ENCODE results near the gene PTBP2.

DNA sequence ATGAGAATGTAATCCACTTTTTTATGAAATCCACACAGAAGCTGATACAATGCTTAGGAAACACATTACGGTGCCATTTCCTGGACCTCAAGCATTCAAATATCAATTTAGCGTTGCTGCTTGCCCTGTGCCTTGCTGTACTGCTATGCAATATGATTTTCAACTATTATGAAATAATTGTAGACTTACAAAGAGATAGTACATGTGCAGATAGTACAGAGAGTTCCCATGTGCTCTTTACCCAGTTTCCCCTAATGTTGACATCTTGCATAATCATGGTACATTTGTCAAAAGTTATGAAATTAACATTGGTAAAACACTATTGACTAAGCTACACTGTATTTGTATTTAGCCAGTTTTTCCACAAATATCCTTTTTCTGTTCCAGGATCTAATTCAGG lies 37.7 kb upstream of the PTBP2 start:
- TF ChIP-seq POLR2A (IDR thresholded peaks at IDR 0.05) = no peak
- TF ChIP-seq, protein P1, sequence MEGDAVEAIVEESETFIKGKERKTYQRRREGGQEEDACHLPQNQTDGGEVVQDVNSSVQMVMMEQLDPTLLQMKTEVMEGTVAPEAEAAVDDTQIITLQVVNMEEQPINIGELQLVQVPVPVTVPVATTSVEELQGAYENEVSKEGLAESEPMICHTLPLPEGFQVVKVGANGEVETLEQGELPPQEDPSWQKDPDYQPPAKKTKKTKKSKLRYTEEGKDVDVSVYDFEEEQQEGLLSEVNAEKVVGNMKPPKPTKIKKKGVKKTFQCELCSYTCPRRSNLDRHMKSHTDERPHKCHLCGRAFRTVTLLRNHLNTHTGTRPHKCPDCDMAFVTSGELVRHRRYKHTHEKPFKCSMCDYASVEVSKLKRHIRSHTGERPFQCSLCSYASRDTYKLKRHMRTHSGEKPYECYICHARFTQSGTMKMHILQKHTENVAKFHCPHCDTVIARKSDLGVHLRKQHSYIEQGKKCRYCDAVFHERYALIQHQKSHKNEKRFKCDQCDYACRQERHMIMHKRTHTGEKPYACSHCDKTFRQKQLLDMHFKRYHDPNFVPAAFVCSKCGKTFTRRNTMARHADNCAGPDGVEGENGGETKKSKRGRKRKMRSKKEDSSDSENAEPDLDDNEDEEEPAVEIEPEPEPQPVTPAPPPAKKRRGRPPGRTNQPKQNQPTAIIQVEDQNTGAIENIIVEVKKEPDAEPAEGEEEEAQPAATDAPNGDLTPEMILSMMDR (IDR thresholded peaks at IDR 0.05) = no peak

All from lower leg skin (tissue), 3 donors.